ENCODE results near the gene ZFC3H1.
"Not testable (repeated sequence)": the region's sequence is repeated elsewhere in the genome, so short reads cannot be mapped to it uniquely, and the experiment has no call there.

GRCh38 chr12:71702181-71702580, 38.5 kb upstream of the ZFC3H1 start:
- not testable (repeated sequence) for TF ChIP-seq CTCF (IDR thresholded peaks at IDR 0.05; ENCODE audit: low read depth, low read length); POLR2A (IDR thresholded peaks at IDR 0.05; ENCODE audit: extremely low read depth, insufficient read length)
